ENCODE data around the gene LRRC75A.

Gene LRRC75A

GRCh38 chr17:16417896-16418684 lies 73.9 kb downstream of the LRRC75A start:
- no peak overlapping the region for H3K4me3 ChIP-seq (ENCODE audit: severe bottlenecking)
- peak overlapping the region; percentile 66 for H3K27ac ChIP-seq (ENCODE audit: poor library complexity, severe bottlenecking)
- ATAC-seq (ENCODE audit: low read depth) (no peak), DNase-seq (ENCODE audit: low spot score) (no peak)
- no peaks in the 10 kb centered on the region for H3K27me3 ChIP-seq (ENCODE audit: insufficient read depth, poor library complexity, severe bottlenecking)
- H3K36me3 ChIP-seq (ENCODE audit: low read depth): no peaks in the 10 kb centered on the region
- H3K9me3 ChIP-seq (ENCODE audit: severe bottlenecking): no peaks in the 10 kb centered on the region
- TF ChIP-seq CTCF (IDR thresholded peaks at IDR 0.05; ENCODE audit: poor library complexity, severe bottlenecking): no peak
- peaks cover 20% of the 10 kb centered on the region for H3K4me1 ChIP-seq (ENCODE audit: insufficient read depth, poor library complexity, severe bottlenecking)

DNA sequence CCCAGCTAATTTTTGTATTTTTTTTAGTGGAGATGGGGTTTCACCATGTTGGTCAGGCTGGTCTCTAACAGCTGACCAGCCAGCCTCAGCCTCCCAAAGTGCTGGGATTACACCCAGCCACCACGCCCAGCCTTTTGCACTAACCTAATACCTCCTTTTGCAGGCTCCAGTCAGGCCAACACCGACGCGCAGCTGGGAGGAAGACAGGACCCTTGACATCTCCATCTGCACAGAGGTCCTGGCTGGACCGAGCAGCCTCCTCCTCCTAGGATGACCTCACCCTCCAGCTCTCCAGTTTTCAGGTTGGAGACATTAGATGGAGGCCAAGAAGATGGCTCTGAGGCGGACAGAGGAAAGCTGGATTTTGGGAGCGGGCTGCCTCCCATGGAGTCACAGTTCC lies 74.6 kb downstream of the LRRC75A start:
- Histone ChIP-seq H3K27ac (ENCODE audit: poor library complexity, severe bottlenecking) (no peak overlapping the region), H3K36me3 (ENCODE audit: low read depth) (no peaks in the 10 kb centered on the region), H3K4me3 (ENCODE audit: severe bottlenecking) (no peak overlapping the region), H3K9me3 (ENCODE audit: severe bottlenecking) (no peaks in the 10 kb centered on the region), H3K27me3 (ENCODE audit: insufficient read depth, poor library complexity, severe bottlenecking) (no peaks in the 10 kb centered on the region), H3K4me1 (ENCODE audit: insufficient read depth, poor library complexity, severe bottlenecking) (peaks cover 20% of the 10 kb centered on the region)
- no peak for ATAC-seq (ENCODE audit: low read depth)
- no peak for TF ChIP-seq CTCF (IDR thresholded peaks at IDR 0.05; ENCODE audit: poor library complexity, severe bottlenecking)
- DNase-seq (ENCODE audit: low spot score): no peak

GRCh38 chr17:16415031-16415924 lies 76.7 kb downstream of the LRRC75A start, which contains the start of gene TRPV2:
TRPV2 (plus strand) TSS chr17:16415571; CDS start chr17:16417669, 2,098 bp downstream.
- DNase-seq (ENCODE audit: low spot score) (no peak), ATAC-seq (ENCODE audit: low read depth) (no peak)
- no peak within 1 kb of the TSS for H3K27ac ChIP-seq (ENCODE audit: poor library complexity, severe bottlenecking)
- peaks cover 18% of the 10 kb centered on the region for H3K4me1 ChIP-seq (ENCODE audit: insufficient read depth, poor library complexity, severe bottlenecking)
- no peak within 1 kb of the TSS for H3K4me3 ChIP-seq (ENCODE audit: severe bottlenecking)
- no peaks in the 10 kb centered on the region for H3K36me3 ChIP-seq (ENCODE audit: low read depth)
- no peaks in the 10 kb centered on the region for H3K27me3 ChIP-seq (ENCODE audit: insufficient read depth, poor library complexity, severe bottlenecking)
- TF ChIP-seq CTCF (IDR thresholded peaks at IDR 0.05; ENCODE audit: poor library complexity, severe bottlenecking): peak; percentile 45
- H3K9me3 ChIP-seq (ENCODE audit: severe bottlenecking): no peaks in the 10 kb centered on the region

- Histone ChIP-seq H3K9me3 (ENCODE audit: severe bottlenecking) (no peaks in the 10 kb centered on the region), H3K27me3 (ENCODE audit: insufficient read depth, poor library complexity, severe bottlenecking) (no peaks in the 10 kb centered on the region), H3K36me3 (ENCODE audit: low read depth) (no peaks in the 10 kb centered on the region), H3K4me1 (ENCODE audit: insufficient read depth, poor library complexity, severe bottlenecking) (peaks cover 8% of the 10 kb centered on the region), H3K4me3 (ENCODE audit: severe bottlenecking) (no peak overlapping the region), H3K27ac (ENCODE audit: poor library complexity, severe bottlenecking) (peak overlapping the region; percentile 47)
- TF ChIP-seq CTCF (IDR thresholded peaks at IDR 0.05; ENCODE audit: poor library complexity, severe bottlenecking): no peak
- DNase-seq (ENCODE audit: low spot score) (no peak), ATAC-seq (ENCODE audit: low read depth) (peak; percentile 80)
These were observed 83.9 kb downstream of the LRRC75A start for GRCh38 chr17:16407911-16408588.
